Transverse colon (tissue), 4 donors: ENCODE measurements around the gene ANKS1B.

ENCODE experiments used
- CTCF ChIP-seq, 5 experiments: fragments of 200-600 bp in 3 of 5; fragments of 450-650 bp in 2 of 5; sonication (generic) in 3 of 5; IDR thresholded peaks; 1 replicate in 2 of 5; 2 replicates in 3 of 5; pipeline ENCODE4 v1.5.1; 2016 to 2017; ENCODE audit warnings: antibody characterized with exemption in 5 of 5, inconsistent platforms in 3 of 5, mild to moderate bottlenecking in 2 of 5, moderate library complexity in 1 of 5
- EP300 ChIP-seq: sonication (generic); formaldehyde crosslinking; IDR thresholded peaks from one replicate; pipeline ENCODE4 v1.6.1; 2017; ENCODE audit warnings: antibody characterized with exemption, low read depth
- POLR2A ChIP-seq: fragments of 450-650 bp; IDR thresholded peaks from one replicate; pipeline ENCODE4 v1.6.1; 2016; ENCODE audit warnings: antibody characterized with exemption, mild to moderate bottlenecking, moderate library complexity
- POLR2AphosphoS5 ChIP-seq, 3 donors: sonication (generic); formaldehyde crosslinking; IDR thresholded peaks; one replicate each; pipeline ENCODE4 v1.6.1; 2016; ENCODE audit warnings: antibody characterized with exemption in 3 of 3

GRCh38 chr12:99618657-99619056 lies 366.1 kb downstream of the ANKS1B start:
- no peak for TF ChIP-seq POLR2A
- no peak for TF ChIP-seq EP300
- no peak for TF ChIP-seq CTCF (IDR thresholded peaks at IDR 0.05)
- TF ChIP-seq POLR2AphosphoS5 (IDR thresholded peaks at IDR 0.05) = no peak
